A673 (cell line): ENCODE data around the gene MAPKAP1. TPM values are rescaled to one million over a fixed set of nuclear protein-coding genes. Genes with fewer than 3 reads are reported as not detected.

Source experiments
- BruUV-seq: library from RNA; stranded (reverse); fragments of 400-500 nt; replicated peaks from 2 replicates; lab custom pipeline; 2021; lab: Mats Ljungman, UMichigan
- CTCF ChIA-PET: fragments of 300-600 bp; sonication (Branson Sonifier 250); formaldehyde crosslinking; loops from one replicate; lab custom pipeline; 2022; ENCODE audit warnings: antibody characterized with exemption; lab: Charles Lee
- POLR2A ChIA-PET: fragments of 300-600 bp; sonication (Branson Sonifier 250); formaldehyde crosslinking; loops from one replicate; lab custom pipeline; 2022; ENCODE audit warnings: antibody characterized with exemption; ENCODE audit not compliant: low non-redundant PET; lab: Charles Lee
- DNase-seq: peaks from one replicate; pipeline ENCODE4 v3.0.0-alpha.2; 2015; ENCODE audit warnings: low spot score
- H3K27ac ChIP-seq: fragments of 200-600 bp; sonication (generic); 2 replicates; pipeline ENCODE4 v1.5.1; 2016; ENCODE audit warnings: mixed run types, low read depth, mild to moderate bottlenecking, mixed read lengths, antibody characterized with exemption, low read length; ENCODE audit not compliant: poor library complexity, severe bottlenecking
- H3K27me3 ChIP-seq: fragments of 200-600 bp; sonication (generic); replicated peaks from 2 replicates; pipeline ENCODE4 v1.6.1; 2017; ENCODE audit warnings: mixed run types, low read depth, mild to moderate bottlenecking, mixed read lengths, antibody characterized with exemption, low read length; ENCODE audit not compliant: insufficient read depth, poor library complexity
- H3K36me3 ChIP-seq: fragments of 200-600 bp; sonication (generic); 2 replicates; pipeline ENCODE4 v1.6.1; 2016; ENCODE audit warnings: mixed run types, mild to moderate bottlenecking, mixed read lengths, antibody characterized with exemption, low read length; ENCODE audit not compliant: insufficient read depth, poor library complexity, severe bottlenecking
- H3K4me1 ChIP-seq: fragments of 200-600 bp; sonication (generic); 2 replicates; pipeline ENCODE4 v1.6.1; 2017; ENCODE audit warnings: mixed run types, mild to moderate bottlenecking, mixed read lengths, antibody characterized with exemption, low read length; ENCODE audit not compliant: insufficient read depth, poor library complexity, severe bottlenecking
- H3K4me3 ChIP-seq: fragments of 200-600 bp; sonication (generic); 2 replicates; pipeline ENCODE4 v1.5.1; 2016; ENCODE audit warnings: low read depth, mixed run types, mild to moderate bottlenecking, mixed read lengths, low read length; ENCODE audit not compliant: poor library complexity, severe bottlenecking
- H3K9me3 ChIP-seq: fragments of 200-600 bp; sonication (generic); 2 replicates; pipeline ENCODE4 v1.6.1; 2016; ENCODE audit warnings: mixed run types, low read depth, mild to moderate bottlenecking, mixed read lengths, antibody characterized with exemption, low read length; ENCODE audit not compliant: poor library complexity, severe bottlenecking
- CTCF ChIP-seq: fragments of 300-800, 200-600 bp; sonication (generic); conservative IDR thresholded peaks from 2 replicates; pipeline ENCODE4 v1.5.1; 2017; ENCODE audit warnings: low read depth, mild to moderate bottlenecking, antibody characterized with exemption, low read length, moderate library complexity, mixed read lengths
- EZH2 ChIP-seq: fragments of 200-600 bp; sonication (generic); IDR thresholded peaks from 2 replicates; pipeline ENCODE4 v1.6.1; 2017; ENCODE audit warnings: borderline replicate concordance, low read depth, mild to moderate bottlenecking, mixed read lengths, antibody characterized with exemption, low read length; ENCODE audit not compliant: poor library complexity, severe bottlenecking
- intact Hi-C: fragments of 100-400 bp; cut with micrococcal nuclease; formaldehyde crosslinking; loops from one replicate; pipeline ENCODE4 v1.10.0; 2022; ENCODE audit not compliant: unreplicated experiment
- total RNA-seq: library from RNA; stranded (reverse); gene quantifications from 2 replicates; pipeline ENCODE4 v1.2.3, GENCODE V29; 2021

Gene MAPKAP1
- total RNA-seq, 1 experiment from 2014 or later, result 98.7 TPM

DNA sequence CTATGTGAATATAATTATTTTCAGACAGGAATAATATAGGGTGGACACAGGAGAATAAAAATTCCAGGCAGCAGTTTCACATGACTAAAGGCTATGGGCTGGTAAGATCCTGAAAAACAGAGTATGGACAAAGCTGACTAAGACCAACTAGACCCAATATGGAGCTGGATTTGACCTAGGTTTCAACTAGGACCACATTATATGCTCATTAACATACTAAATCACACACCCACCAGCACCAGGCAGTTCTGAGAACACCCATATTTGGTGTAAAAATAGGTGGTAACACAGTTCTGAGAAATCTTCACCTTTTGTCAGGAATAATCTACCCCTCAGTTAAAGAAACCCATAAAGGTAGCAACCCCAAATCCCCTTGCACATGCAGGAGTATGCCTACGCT lies 64.7 kb downstream of the MAPKAP1 start:
- no peak for DNase-seq
- no TSS peak for BruUV-seq
- intact Hi-C loops, result no loop called here
- Histone ChIP-seq H3K4me3 (no peak overlapping the region), H3K27me3 (no peaks in the 10 kb centered on the region), H3K9me3 (no peaks in the 10 kb centered on the region), H3K27ac (no peak overlapping the region), H3K4me1 (peaks cover 4% of the 10 kb centered on the region), H3K36me3 (no peaks in the 10 kb centered on the region)
- ChIA-PET CTCF (no interaction called here), POLR2A (no interaction called here)
- no peak for TF ChIP-seq CTCF
- TF ChIP-seq EZH2, result no peak

GRCh38 chr9:125639057-125639456 lies 68.0 kb downstream of the MAPKAP1 start:
- TF ChIP-seq EZH2 (no peak), CTCF (no peak)
- intact Hi-C loops, result loop anchor here (5.0 kb wide), 1 partner anchor 227 kb away; no protein-coding TSS in a partner anchor
- no peaks in the 10 kb centered on the region for H3K36me3 ChIP-seq
- H3K27ac ChIP-seq, result no peak overlapping the region
- POLR2A ChIA-PET, result no interaction called here
- CTCF ChIA-PET, result no interaction called here
- BruUV-seq, result no TSS peak
- no peaks in the 10 kb centered on the region for H3K27me3 ChIP-seq
- no peak overlapping the region for H3K4me3 ChIP-seq
- no peak for DNase-seq
- peaks cover 2% of the 10 kb centered on the region for H3K4me1 ChIP-seq
- no peaks in the 10 kb centered on the region for H3K9me3 ChIP-seq

DNA sequence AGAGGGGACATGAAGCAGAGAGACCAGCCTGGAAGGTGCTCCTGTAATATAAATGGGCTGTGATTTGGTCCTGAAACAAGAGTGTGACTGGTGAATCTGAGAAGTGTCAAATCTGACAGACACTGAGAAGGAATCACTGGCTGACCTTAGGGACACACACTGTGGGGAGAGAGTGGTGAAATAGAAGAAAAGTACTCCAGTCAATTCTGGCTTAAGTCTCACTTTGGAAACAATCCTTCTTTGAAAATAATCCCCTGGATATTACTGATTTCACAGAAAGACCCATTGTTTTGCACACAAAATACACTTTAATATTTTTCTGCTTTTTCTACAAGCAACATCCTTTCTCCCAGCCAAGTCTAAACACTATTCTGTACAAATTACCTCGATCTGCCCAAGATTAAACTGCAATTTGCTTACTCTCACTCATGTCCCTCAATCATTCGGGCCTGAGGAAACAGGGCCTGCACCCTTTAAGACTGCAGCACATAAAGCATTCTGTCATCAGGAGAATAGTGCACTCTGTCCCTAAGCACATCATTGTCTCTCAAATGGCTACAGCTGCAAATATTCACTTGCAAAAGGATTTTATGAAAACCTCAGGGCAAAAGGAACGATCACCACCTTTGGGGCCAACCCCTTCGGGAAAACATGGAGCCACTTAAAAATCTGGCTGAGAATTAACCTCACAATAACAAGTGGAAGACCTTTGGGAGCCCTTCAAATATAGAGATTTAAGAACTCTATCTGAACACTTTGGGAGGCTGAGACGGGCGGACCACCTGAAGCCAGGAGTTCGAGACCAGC lies 68.6 kb downstream of the MAPKAP1 start:
- ChIA-PET POLR2A (no interaction called here), CTCF (no interaction called here)
- BruUV-seq, result no TSS peak
- Histone ChIP-seq H3K27me3 (no peaks in the 10 kb centered on the region), H3K4me3 (no peak overlapping the region), H3K9me3 (no peaks in the 10 kb centered on the region), H3K4me1 (peaks cover 7% of the 10 kb centered on the region), H3K36me3 (no peaks in the 10 kb centered on the region), H3K27ac (no peak overlapping the region)
- intact Hi-C loops, result loop anchor here (5.0 kb wide), 1 partner anchor 226 kb away; no protein-coding TSS in a partner anchor
- TF ChIP-seq CTCF, result no peak
- no peak for TF ChIP-seq EZH2
- no peak for DNase-seq
